Renal cortex interstitium (tissue), 15 donors: ENCODE measurements around the gene KLF5. TPM values are rescaled to one million over a fixed set of nuclear protein-coding genes. Genes with fewer than 3 reads are reported as not detected.
A peak's percentile ranks its signal among the peaks of the same experiment; 100 is the strongest.
"Not testable (repeated sequence)": the region's sequence is repeated elsewhere in the genome, so short reads cannot be mapped to it uniquely, and the experiment has no call there.

Source experiments
- DNase-seq, 11 donors: peaks; one replicate each; pipeline ENCODE4 v3.0.0-alpha.2; 2013; ENCODE audit warnings: low read depth in 9 of 11, low spot score in 4 of 11; ENCODE audit errors: extremely low read depth in 1 of 11
- long read RNA-seq, 16 experiments: transcript quantifications; one replicate each; lab custom pipeline, GENCODE V29; 2026
- polyA plus RNA-seq, 3 donors: library from polyadenylated mRNA; unstranded; fragments of 120-200 nt; gene quantifications; one replicate each; pipeline ENCODE4 v1.2.1, GENCODE V29; 2013; ENCODE audit not compliant: insufficient read length in 3 of 3

KLF5 gene
- 10 to 100 TPM; 25.7 to 57.4 (median 33.6) TPM for polyA plus RNA-seq
- long read RNA-seq, donor 1, partial matches to known transcripts: 0 of 2 reads
- long read RNA-seq, donor 1, other reads (novel, unspliced or antisense): 0 of 2 reads
- long read RNA-seq, donor 2, partial matches to known transcripts: 12 of 14 reads
- long read RNA-seq, donor 2, other reads (novel, unspliced or antisense): 0 of 14 reads
- long read RNA-seq, donor 3, transcript KLF5-201 (4 exons, 3,566 nt): major isoform, 6 of 22 reads
- long read RNA-seq, donor 3, partial matches to known transcripts: 16 of 22 reads
- long read RNA-seq, donor 3, other reads (novel, unspliced or antisense): 0 of 22 reads
- long read RNA-seq, donor 4, transcript KLF5-201 (4 exons, 3,566 nt): major isoform, 6 of 6 reads
- long read RNA-seq, donor 4, partial matches to known transcripts: 0 of 6 reads
- long read RNA-seq, donor 4, other reads (novel, unspliced or antisense): 0 of 6 reads
- long read RNA-seq, donor 5: 0 reads
- long read RNA-seq, donor 6, transcript KLF5-201 (4 exons, 3,566 nt): major isoform, 8 of 18 reads
- long read RNA-seq, donor 6, partial matches to known transcripts: 10 of 18 reads
- long read RNA-seq, donor 6, other reads (novel, unspliced or antisense): 0 of 18 reads
- long read RNA-seq, donor 7, transcript KLF5-201 (4 exons, 3,566 nt): major isoform, 6 of 6 reads
- long read RNA-seq, donor 7, partial matches to known transcripts: 0 of 6 reads
- long read RNA-seq, donor 7, other reads (novel, unspliced or antisense): 0 of 6 reads
- long read RNA-seq, donor 8: 0 reads
- long read RNA-seq, donor 9, partial matches to known transcripts: 0 of 4 reads
- long read RNA-seq, donor 9, other reads (novel, unspliced or antisense): 0 of 4 reads
- long read RNA-seq, donor 10, transcript KLF5-201 (4 exons, 3,566 nt): major isoform, 5 of 5 reads
- long read RNA-seq, donor 10, partial matches to known transcripts: 0 of 5 reads
- long read RNA-seq, donor 10, other reads (novel, unspliced or antisense): 0 of 5 reads
- long read RNA-seq, donor 11, transcript KLF5-201 (4 exons, 3,566 nt): major isoform, 6 of 6 reads
- long read RNA-seq, donor 11, partial matches to known transcripts: 0 of 6 reads
- long read RNA-seq, donor 11, other reads (novel, unspliced or antisense): 0 of 6 reads
- long read RNA-seq, donor 12, partial matches to known transcripts: 5 of 7 reads
- long read RNA-seq, donor 12, other reads (novel, unspliced or antisense): 0 of 7 reads
- long read RNA-seq, donor 13: 0 reads
- long read RNA-seq, donor 14, partial matches to known transcripts: 0 of 2 reads
- long read RNA-seq, donor 14, other reads (novel, unspliced or antisense): 0 of 2 reads
- long read RNA-seq, donor 15, partial matches to known transcripts: 0 of 2 reads
- long read RNA-seq, donor 15, other reads (novel, unspliced or antisense): 0 of 2 reads
- long read RNA-seq, donor 16, transcript KLF5-201 (4 exons, 3,566 nt): major isoform, 15 of 23 reads
- long read RNA-seq, donor 16, partial matches to known transcripts: 8 of 23 reads
- long read RNA-seq, donor 16, other reads (novel, unspliced or antisense): 0 of 23 reads

DNA sequence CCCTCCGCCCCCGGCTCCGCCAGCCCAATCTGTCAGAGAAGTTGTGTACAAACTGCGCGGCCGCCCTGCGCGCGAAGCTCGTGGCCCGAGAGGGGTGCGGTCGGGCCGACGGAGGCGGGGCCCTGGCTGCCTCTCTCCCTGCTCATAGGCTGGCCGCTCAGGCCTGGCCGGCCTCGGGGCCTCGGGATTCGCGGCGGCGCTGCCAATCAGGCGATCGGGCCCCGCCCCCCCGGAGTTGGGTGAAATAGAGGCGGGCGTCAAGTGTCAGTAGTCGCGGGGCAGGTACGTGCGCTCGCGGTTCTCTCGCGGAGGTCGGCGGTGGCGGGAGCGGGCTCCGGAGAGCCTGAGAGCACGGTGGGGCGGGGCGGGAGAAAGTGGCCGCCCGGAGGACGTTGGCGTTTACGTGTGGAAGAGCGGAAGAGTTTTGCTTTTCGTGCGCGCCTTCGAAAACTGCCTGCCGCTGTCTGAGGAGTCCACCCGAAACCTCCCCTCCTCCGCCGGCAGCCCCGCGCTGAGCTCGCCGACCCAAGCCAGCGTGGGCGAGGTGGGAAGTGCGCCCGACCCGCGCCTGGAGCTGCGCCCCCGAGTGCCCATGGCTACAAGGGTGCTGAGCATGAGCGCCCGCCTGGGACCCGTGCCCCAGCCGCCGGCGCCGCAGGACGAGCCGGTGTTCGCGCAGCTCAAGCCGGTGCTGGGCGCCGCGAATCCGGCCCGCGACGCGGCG, at the start of gene KLF5:
KLF5 (plus strand) TSS at position 270 of the 724 bp plus-strand sequence; CDS start at position 593, 323 bp downstream.
- DNase-seq: peak; percentile 69 to 92 (median 86)

DNA sequence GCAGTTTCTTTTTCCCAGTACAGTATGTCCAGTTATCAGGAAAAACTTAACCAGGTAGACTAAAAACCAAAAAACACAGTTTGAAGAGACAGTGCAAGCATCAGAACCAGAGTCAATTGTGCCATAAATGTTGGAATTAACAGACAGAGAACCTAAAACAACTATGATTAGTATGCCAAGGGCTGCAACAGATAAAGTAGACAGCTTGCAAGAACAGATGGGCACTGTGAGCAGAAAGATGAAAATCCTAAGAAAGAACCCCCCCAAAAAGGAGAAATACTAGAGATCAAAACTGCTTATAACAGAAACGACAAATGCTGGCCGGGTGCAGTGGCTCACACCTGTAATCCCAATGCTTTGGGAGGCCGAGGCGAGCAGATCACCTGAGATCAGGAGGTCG, 47.1 kb upstream of the KLF5 start:
- no peak for DNase-seq

- DNase-seq: no peak
These were observed 43.0 kb upstream of the KLF5 start for GRCh38 chr13:73015805-73016204.

DNA sequence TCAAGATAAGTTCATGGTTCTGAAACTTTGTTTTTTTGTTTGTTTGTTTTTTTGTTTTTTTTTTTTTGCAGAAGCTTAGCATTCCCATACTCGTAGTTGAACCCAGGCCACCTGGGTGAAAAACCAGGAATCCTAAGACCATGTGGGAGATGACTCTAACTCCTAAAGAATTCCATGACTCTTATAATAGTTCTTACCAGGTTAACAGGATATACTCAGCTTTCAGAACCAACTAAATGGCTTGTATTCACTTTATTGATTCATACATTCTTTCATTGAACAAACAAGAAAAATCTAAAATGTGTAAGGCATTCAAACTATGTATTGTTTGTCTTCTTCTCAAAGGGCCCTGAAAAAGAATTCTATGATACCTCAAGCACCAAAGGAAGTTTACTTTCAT, 40.5 kb upstream of the KLF5 start:
- no peak for DNase-seq

- no peak for DNase-seq
These were observed 33.4 kb upstream of the KLF5 start for GRCh38 chr13:73025217-73026012.

DNA sequence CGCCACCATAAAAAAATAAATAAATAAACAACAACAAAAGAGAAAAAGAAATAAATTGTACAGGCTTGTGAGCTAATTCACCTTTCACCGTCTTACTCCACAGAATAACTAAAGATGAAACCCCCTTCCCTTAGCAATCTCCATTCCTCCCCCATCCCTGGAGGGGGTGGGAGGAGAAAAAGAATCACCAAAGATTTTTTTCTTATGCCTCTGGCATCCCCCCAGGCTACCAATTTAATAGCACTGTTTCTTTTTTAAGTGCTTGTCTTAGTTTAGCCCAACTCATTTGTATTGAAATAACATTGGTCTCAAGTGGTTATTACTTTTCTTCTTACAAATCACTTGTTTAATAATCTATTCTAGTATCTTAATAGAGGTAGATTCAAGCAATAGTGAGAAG, 23.9 kb upstream of the KLF5 start:
- no peak for DNase-seq

GRCh38 chr13:73035660-73036059, 23.1 kb upstream of the KLF5 start:
- no peak for DNase-seq

GRCh38 chr13:73036566-73036965, 22.2 kb upstream of the KLF5 start:
- no peak for DNase-seq

GRCh38 chr13:73038064-73038463, 20.7 kb upstream of the KLF5 start:
- no peak for DNase-seq

DNA sequence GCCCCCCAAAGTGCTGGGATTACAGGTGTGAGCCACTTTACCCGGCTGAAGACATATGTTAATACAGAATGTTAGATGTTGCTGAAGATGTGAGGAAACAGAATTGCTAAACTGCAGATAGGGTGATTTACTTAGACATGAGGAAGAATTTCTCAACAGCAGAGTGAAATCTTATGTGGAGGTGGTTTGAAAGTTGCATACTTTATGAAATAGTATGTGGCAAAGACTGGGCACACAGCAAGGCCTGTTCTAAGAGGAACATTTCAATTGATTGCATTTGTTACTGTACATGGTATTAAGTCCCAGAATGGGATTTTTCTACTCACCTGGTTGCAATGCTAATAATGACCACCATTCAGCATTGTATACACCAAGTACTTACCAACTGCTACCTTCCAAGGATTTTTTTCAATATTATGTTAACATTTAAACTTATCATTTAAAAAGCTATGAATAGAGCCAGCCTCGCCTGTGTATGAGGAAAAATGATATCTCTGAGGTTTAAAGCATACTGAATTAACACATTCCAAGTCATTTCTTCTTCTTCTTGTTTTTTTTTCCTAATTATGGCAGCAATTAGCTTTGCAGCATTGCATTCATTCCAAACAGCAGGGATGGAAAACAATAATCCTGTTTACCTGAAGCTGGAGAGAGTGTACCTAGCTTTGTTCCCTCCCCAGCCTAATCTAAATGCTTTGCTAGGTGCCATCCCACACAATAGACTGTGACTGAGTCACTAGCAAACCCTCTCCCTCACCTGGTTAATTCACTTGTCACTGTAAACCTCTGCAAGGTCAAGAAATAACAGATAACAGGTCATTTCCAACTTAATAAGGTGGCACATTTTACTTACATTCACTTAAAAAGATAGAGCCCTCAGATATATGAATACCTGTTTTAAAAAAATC, 19.4 kb upstream of the KLF5 start:
- DNase-seq: no peak

GRCh38 chr13:73040484-73040883, 18.3 kb upstream of the KLF5 start:
- no peak for DNase-seq

DNA sequence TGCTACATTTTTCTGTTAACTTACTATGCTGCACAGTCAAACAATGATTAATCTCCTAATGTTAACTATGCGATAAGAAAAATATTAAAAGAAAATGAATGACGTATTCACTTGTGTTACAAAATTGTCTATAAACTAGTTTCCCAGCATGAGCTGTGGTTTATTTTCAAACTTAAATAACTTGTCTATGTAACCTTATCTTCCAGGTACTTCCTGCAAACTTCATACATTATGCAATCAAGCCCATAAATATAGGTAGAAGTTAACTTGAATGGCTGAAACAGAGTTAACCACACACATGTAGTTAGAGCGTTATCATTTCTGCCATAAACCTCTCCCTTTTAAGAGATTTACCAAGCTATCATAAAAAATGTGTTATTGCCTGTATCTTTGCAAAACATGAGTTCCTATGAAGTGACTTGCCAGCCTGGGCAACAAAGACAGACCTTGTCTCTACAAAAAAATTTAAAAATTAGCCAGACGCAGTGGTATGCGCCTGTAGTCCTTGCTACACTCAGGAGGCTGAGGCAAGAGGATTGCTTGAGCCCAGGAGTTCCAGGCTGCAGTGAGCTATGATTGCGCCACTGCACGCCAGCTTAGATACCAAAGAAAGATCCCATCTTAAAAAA, 17.7 kb upstream of the KLF5 start:
- no peak for DNase-seq

DNA sequence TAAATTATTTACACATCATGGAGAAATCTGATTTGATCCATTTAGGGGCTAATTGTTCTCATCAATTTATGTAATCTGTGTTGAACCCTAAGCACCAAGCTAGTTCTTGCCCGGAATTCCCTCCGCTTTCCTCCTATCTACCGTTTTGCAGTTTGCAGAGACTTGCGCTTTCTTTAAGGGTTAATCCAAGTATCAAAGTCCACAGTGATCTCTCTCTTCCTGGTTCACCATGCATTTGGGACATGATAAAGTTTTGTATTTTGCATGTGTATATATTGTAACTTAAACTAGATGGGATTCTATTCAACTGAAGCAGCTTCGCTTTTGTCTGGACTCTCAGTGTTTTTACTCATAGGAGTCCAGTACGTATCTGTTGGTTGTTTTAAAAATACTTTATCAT, 13.8 kb upstream of the KLF5 start:
- no peak for DNase-seq

- not testable (repeated sequence) for DNase-seq
These were observed 10.2 kb upstream of the KLF5 start for GRCh38 chr13:73048615-73049014.

- DNase-seq: no peak
These were observed 4.1 kb upstream of the KLF5 start for GRCh38 chr13:73054712-73055111.
